ENCODE measurements around the gene UBXN6. TPM values are rescaled to one million over a fixed set of nuclear protein-coding genes. Genes with fewer than 3 reads are reported as not detected.

The UBXN6 gene
- total RNA-seq, 6 donors from 2014 or later = 48.1 to 186 (median 111) TPM

- Histone ChIP-seq H3K4me3 (no peak overlapping the region), H3K9me3 (no peaks in the 10 kb centered on the region), H3K27me3 (no peaks in the 10 kb centered on the region), H3K36me3 (peaks cover 0 to 16% (median 3%) of the 10 kb centered on the region in 4 donors), H3K4me1 (no peaks in the 10 kb centered on the region), H3K27ac (no peak overlapping the region)
- no peak for TF ChIP-seq CTCF (IDR thresholded peaks at IDR 0.05)
- no peak for TF ChIP-seq EP300 (IDR thresholded peaks at IDR 0.05)
- no peak for TF ChIP-seq POLR2A (IDR thresholded peaks at IDR 0.05)
- no peak for TF ChIP-seq POLR2AphosphoS5 (IDR thresholded peaks at IDR 0.05)
- 93 to 94% methylated on average over 20 to 23 of the region's 23 CpGs for WGBS, 2 donors
- DNase-seq (no peak), ATAC-seq (ENCODE audit: low FRiP score in 2 of 2) (no peak)
Measured at GRCh38 chr19:4409123-4409933, 48.3 kb downstream of the UBXN6 start.

- H3K4me1 ChIP-seq = peaks cover 11 to 16% (median 13%) of the 10 kb centered on the region in 4 donors
- 95 to 97% methylated on average over 7 of the region's 7 CpGs for WGBS, 2 donors
- H3K27ac ChIP-seq = no peak overlapping the region
- TF ChIP-seq POLR2A (IDR thresholded peaks at IDR 0.05) = no peak
- TF ChIP-seq CTCF (IDR thresholded peaks at IDR 0.05) = no peak
- no peak for TF ChIP-seq EP300 (IDR thresholded peaks at IDR 0.05)
- TF ChIP-seq POLR2AphosphoS5 (IDR thresholded peaks at IDR 0.05) = no peak
- H3K9me3 ChIP-seq = no peaks in the 10 kb centered on the region
- ATAC-seq (ENCODE audit: low FRiP score in 2 of 2) = no peak
- H3K27me3 ChIP-seq = no peaks in the 10 kb centered on the region
- no peak overlapping the region for H3K4me3 ChIP-seq
- peaks cover 0 to 11% (median 0%) of the 10 kb centered on the region in 4 donors for H3K36me3 ChIP-seq
- DNase-seq = no peak
Measured at GRCh38 chr19:4406626-4407025, 51.0 kb downstream of the UBXN6 start.

GRCh38 chr19:4405977-4406376 is 51.6 kb downstream of the UBXN6 start:
- H3K4me1 ChIP-seq = peaks cover 17 to 23% (median 20%) of the 10 kb centered on the region in 4 donors
- WGBS, 2 donors = 79 to 87% methylated on average over 8 of the region's 8 CpGs
- no peak overlapping the region for H3K4me3 ChIP-seq
- H3K9me3 ChIP-seq = no peaks in the 10 kb centered on the region
- no peaks in the 10 kb centered on the region for H3K27me3 ChIP-seq
- ATAC-seq (ENCODE audit: low FRiP score in 2 of 2) (no peak), DNase-seq (no peak)
- H3K36me3 ChIP-seq = peaks cover 0 to 11% (median 0%) of the 10 kb centered on the region in 4 donors
- TF ChIP-seq POLR2A (IDR thresholded peaks at IDR 0.05) = no peak
- TF ChIP-seq CTCF (IDR thresholded peaks at IDR 0.05) = no peak
- no peak for TF ChIP-seq POLR2AphosphoS5 (IDR thresholded peaks at IDR 0.05)
- no peak for TF ChIP-seq EP300 (IDR thresholded peaks at IDR 0.05)
- H3K27ac ChIP-seq = no peak overlapping the region

GRCh38 chr19:4403005-4403761 is 54.4 kb downstream of the UBXN6 start:
- no peaks in the 10 kb centered on the region for H3K27me3 ChIP-seq
- DNase-seq = no peak
- 21 to 25% methylated on average over 8 to 16 of the region's 32 CpGs for WGBS, 2 donors
- no peaks in the 10 kb centered on the region for H3K9me3 ChIP-seq
- H3K36me3 ChIP-seq = no peaks in the 10 kb centered on the region
- TF ChIP-seq POLR2AphosphoS5 (IDR thresholded peaks at IDR 0.05) = no peak
- TF ChIP-seq POLR2A (IDR thresholded peaks at IDR 0.05) = no peak
- TF ChIP-seq CTCF (IDR thresholded peaks at IDR 0.05) = no peak
- no peak for TF ChIP-seq EP300 (IDR thresholded peaks at IDR 0.05)
- no peak for ATAC-seq (ENCODE audit: low FRiP score in 2 of 2)
- H3K27ac ChIP-seq = peak overlapping the region; percentile 68 to 98 (median 82)
- peak overlapping the region; percentile 69 to 99 (median 78) for H3K4me3 ChIP-seq
- peaks cover 28 to 42% (median 34%) of the 10 kb centered on the region in 4 donors for H3K4me1 ChIP-seq
